DND-41 (cell line): ENCODE measurements around the gene PBLD.

Source experiments
- EZH2 ChIP-seq: IDR thresholded peaks from 3 replicates; pipeline ENCODE4 v1.6.1; 2012; ENCODE audit warnings: borderline replicate concordance, low read depth, mild to moderate bottlenecking, moderate library complexity, low read length, inconsistent platforms; ENCODE audit not compliant: severe bottlenecking
- TF ChIP-seq, protein P1 (sequence below): IDR thresholded peaks from 2 replicates; pipeline ENCODE4 v1.5.1; 2012; ENCODE audit warnings: borderline replicate concordance, low read length, moderate library complexity, mild to moderate bottlenecking; ENCODE audit not compliant: poor library complexity, severe bottlenecking; ENCODE audit errors: extremely low read depth

DNA sequence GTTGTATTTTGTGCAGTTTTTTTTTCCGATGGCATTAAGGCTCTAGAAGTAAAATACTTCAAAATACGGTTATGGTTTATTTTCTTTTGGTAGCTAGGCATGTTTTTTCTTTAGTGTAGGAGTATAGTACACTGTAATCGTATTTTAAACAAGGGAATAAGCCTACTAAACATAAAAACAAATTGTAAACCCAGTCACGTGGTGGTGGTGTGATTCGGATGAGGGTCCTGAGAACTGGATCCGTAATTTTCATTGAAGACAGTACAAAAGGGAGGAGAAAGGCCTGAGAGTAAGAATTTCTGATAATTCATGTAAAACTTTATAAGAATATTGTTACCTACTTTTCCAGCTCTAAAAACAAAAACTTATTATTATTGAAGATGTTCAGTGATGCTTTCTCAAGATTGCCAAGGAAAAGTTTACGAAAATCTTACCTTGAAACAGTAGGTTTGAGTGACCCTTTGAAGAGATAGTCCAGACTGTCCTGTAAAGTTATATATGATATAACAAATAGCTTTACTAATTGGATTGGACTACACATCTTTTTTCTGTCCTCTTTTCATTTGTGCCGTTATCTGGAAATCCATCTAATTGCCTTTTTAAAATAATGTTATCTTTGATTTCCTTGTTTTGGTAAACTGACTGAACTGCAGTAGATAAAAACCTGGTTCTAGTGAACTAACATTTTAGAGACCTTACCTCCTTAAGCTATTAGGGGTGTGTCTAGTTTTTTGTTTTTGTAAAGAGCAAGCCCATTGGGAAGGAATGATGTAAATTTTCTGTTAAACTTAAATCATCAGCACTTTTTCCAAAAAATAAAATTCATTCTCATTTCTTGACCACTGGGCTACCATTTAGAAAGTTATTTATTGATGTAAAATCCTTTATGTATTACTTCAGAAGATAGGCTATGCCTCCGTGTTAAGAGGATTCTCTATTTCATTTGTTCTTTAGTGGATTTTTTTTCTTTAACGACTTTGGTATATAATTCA is 1.0 kb upstream of the PBLD start:
- TF ChIP-seq, protein P1, sequence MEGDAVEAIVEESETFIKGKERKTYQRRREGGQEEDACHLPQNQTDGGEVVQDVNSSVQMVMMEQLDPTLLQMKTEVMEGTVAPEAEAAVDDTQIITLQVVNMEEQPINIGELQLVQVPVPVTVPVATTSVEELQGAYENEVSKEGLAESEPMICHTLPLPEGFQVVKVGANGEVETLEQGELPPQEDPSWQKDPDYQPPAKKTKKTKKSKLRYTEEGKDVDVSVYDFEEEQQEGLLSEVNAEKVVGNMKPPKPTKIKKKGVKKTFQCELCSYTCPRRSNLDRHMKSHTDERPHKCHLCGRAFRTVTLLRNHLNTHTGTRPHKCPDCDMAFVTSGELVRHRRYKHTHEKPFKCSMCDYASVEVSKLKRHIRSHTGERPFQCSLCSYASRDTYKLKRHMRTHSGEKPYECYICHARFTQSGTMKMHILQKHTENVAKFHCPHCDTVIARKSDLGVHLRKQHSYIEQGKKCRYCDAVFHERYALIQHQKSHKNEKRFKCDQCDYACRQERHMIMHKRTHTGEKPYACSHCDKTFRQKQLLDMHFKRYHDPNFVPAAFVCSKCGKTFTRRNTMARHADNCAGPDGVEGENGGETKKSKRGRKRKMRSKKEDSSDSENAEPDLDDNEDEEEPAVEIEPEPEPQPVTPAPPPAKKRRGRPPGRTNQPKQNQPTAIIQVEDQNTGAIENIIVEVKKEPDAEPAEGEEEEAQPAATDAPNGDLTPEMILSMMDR, result no peak
- no peak for TF ChIP-seq EZH2
